AG10803 (cell line): ENCODE results near the gene SCN4B.

ENCODE experiments used
- DNase-seq: peaks from one replicate; pipeline ENCODE4 v3.0.0; 2010; ENCODE audit warnings: low read depth
- H3K4me3 ChIP-seq: 2 replicates; pipeline ENCODE4 v1.5.1; 2011; ENCODE audit warnings: mild to moderate bottlenecking, low read length, control low read depth
- TF ChIP-seq, protein P1 (sequence below): conservative IDR thresholded peaks from 2 replicates; pipeline ENCODE4 v1.5.1; 2011; ENCODE audit warnings: mild to moderate bottlenecking, low read length, control low read depth, inconsistent platforms

Gene SCN4B

DNA sequence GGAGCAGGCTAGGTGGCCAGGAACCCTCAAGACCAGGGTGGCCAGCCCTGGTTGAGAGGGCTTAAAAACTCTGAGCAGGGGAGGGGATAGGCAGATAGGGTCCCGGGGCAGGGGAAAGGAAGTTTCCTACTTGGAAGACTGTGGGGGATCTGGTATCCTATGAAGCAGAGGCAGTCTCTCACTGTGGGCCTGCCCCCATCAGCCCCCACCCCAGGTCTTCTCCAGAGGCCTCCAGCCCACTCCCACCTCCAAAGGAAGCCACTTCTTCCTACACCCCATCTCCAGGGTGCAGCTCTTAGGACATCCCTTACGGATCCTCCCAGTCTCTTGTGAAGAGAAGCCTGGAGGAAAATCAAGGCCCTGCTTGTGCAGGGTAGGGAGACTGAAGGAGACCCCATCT lies 16.3 kb downstream of the SCN4B start:
- DNase-seq = no peak

DNA sequence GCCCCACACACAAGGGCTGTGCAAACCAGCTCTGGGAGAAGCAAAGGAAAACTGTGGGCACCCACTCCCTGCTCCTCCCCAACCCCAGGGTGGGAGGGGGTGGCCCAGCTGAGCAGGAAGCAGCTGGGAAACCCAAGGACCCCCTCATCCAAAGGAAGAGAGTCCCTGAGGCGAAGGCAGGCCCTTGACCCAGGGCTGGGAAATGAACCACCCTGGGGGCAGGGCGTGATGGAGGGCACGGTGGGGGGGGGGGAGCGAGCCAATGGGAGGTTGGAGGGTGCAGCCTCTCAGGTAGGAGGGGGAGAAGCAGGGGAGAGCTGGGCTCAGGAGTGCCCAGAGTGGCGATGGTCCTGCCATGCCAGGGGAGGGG lies 16.8 kb downstream of the SCN4B start:
- TF ChIP-seq, protein P1, sequence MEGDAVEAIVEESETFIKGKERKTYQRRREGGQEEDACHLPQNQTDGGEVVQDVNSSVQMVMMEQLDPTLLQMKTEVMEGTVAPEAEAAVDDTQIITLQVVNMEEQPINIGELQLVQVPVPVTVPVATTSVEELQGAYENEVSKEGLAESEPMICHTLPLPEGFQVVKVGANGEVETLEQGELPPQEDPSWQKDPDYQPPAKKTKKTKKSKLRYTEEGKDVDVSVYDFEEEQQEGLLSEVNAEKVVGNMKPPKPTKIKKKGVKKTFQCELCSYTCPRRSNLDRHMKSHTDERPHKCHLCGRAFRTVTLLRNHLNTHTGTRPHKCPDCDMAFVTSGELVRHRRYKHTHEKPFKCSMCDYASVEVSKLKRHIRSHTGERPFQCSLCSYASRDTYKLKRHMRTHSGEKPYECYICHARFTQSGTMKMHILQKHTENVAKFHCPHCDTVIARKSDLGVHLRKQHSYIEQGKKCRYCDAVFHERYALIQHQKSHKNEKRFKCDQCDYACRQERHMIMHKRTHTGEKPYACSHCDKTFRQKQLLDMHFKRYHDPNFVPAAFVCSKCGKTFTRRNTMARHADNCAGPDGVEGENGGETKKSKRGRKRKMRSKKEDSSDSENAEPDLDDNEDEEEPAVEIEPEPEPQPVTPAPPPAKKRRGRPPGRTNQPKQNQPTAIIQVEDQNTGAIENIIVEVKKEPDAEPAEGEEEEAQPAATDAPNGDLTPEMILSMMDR = no peak
- DNase-seq = no peak
- no peak overlapping the region for H3K4me3 ChIP-seq

More for the DNA sequence above, 16.3 kb downstream of the SCN4B start:
- H3K4me3 ChIP-seq = no peak overlapping the region
- TF ChIP-seq, protein P1 = no peak

DNA sequence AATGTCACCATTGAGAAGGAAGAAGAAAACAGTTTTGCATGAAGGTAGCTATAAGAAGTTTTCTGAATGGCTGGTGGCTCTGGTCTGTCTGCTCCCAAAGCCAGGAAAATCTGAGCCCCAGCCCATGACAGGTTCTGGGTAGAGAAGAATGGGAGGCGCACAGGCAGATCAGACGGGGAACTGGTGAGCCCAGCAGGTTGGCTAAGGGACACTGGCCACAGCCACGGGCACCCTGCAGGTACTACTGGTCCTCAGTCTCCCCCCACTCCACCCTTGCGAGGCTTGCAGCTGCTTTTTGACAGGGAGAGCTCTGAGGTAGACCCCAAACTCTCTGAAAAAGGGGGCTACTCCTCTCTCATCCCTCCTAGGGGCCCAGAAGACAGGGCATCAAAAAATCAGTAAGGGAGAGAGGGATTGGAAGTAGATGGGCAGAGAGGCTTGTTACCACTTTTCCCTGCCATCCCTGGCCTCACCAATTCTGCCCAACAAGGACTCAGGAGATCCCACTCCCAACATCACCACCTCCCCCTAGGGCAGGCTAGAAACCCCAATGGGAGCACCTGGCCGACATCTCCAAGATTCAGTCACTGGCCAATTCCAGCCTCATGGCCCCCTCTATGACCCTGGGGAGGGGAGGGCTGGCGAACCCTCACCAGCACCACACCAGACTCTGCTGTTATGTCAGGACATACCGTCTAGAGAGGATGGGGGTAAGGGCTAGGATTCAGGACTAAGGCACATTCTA lies 17.4 kb downstream of the SCN4B start:
- no peak overlapping the region for H3K4me3 ChIP-seq
- TF ChIP-seq, protein P1 = no peak
- DNase-seq = no peak

DNA sequence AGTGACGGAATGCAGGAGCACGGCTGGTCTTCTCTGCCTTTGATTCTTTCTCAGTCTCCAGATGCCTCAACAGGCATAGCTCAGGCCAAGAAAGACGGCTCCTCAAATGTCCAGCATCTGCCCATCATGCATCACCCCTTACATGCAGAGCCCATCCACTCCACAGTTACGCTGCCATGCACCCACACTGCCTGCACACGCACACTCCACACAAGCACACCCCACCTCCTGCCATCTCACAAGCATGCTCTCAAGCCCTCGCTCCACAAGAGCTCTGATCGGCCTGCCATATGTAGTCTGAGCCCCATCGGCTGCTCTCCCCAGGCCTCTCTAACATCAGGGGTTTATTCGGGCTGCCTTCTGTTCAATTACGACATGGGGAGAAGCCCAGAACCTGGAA lies 18.8 kb downstream of the SCN4B start:
- TF ChIP-seq, protein P1 = no peak
- DNase-seq = no peak
- no peak overlapping the region for H3K4me3 ChIP-seq

DNA sequence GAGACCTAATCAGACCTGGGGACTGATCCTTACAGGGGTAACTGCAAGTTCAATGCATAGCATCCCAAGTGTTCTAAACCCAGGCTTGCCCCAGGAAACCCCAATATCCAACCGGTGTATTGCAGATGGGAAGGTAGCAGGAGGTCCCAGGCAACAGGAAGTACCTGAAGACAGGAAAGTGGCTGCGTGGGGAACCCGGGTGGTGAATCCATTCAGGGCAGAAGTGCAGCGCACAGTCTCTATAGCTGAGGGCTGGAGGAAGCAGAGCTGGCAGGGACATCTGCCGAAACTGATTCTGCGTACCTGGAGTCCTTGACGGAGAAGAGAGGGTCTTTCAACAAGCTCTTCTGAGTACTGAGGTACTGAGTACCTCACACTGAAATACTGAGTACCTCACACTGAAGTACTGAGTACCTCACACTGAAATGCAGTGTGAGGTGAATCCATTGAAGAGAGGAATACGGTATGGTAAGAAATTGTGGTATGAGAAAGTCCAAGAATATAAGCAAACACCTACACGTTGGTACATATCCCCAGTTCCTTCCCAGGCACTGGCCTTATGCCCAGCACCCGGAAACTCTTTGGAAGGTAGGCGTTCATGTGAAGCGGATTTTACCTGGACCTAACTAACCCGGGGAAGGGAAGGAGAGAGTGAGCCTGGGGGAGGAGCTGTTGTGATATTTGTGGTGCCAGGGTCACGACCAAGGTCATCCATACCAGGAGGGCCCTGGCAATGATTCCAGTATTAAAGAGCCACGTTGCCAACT lies 20.1 kb downstream of the SCN4B start:
- H3K4me3 ChIP-seq = no peak overlapping the region
- no peak for DNase-seq
- TF ChIP-seq, protein P1 = no peak

DNA sequence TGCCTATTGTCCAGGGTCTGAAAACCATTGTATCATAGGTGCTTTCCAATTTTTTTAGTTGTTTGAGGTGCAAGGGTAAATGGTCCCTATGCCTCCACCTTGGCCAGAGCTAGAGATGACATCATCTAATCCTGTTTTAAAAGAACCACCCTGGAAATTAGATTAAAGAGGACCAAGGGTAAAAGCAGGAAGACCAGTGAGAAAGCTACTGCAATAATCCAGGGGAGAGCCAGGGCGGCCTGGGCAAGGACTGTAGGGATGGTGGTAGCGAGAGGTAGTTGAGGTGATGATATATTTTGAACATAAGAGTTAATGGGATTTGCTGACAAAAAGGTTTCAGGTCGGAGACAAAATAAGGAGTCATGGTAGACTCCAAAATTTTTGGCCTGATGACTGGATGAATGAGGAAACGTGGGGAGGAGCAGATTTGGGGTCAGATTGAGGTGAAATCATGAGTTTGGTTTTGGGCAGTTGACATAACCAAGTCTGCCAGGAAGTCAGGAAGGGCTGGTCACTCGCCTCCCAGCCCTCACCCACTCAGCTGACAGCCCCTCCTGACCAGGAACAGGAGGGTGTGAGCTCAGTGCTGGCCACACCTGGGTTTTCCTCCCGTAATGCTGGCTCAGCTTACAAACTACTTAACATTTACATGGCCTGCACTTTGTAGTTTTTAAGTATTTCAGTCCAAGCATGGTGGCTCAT lies 23.0 kb downstream of the SCN4B start:
- DNase-seq = no peak
- H3K4me3 ChIP-seq = no peak overlapping the region
- TF ChIP-seq, protein P1 = no peak
